ENCODE measurements around the gene SLC25A17. TPM values are rescaled to one million over a fixed set of nuclear protein-coding genes. Genes with fewer than 3 reads are reported as not detected.
A peak's percentile ranks its signal among the peaks of the same experiment; 100 is the strongest.
"Not testable (repeated sequence)": the region's sequence is repeated elsewhere in the genome, so short reads cannot be mapped to it uniquely, and the experiment has no call there.

Gene SLC25A17
- total RNA-seq, 1 donor = 25.8 TPM

- H3K4me3 ChIP-seq (ENCODE audit: low read depth, low read length) = peak within 1 kb of the TSS; percentile 99
- TF ChIP-seq CTCF (IDR thresholded peaks at IDR 0.05; ENCODE audit: insufficient read depth, low read length) = peak; percentile 25
- peak; percentile 97 for DNase-seq (ENCODE audit: low read depth)
Observed at GRCh38 chr22:40856513-40857308, 37.6 kb upstream of the SLC25A17 start, which contains the start of the genes ST13 and XPNPEP3. ST13 (minus strand) TSS chr22:40856639; CDS start chr22:40856540, 99 bp downstream. XPNPEP3 (plus strand) TSS chr22:40857148; CDS start chr22:40857182, 34 bp downstream.

GRCh38 chr22:40855979-40856512 is 36.9 kb upstream of the SLC25A17 start:
- TF ChIP-seq CTCF (IDR thresholded peaks at IDR 0.05; ENCODE audit: insufficient read depth, low read length) = no peak
- peak; percentile 28 for DNase-seq (ENCODE audit: low read depth)
- H3K4me3 ChIP-seq (ENCODE audit: low read depth, low read length) = peak overlapping the region; percentile 99

GRCh38 chr22:40855071-40855978 is 36.2 kb upstream of the SLC25A17 start:
- no peak for TF ChIP-seq CTCF (IDR thresholded peaks at IDR 0.05; ENCODE audit: insufficient read depth, low read length)
- DNase-seq (ENCODE audit: low read depth) = peak; percentile 36
- H3K4me3 ChIP-seq (ENCODE audit: low read depth, low read length) = peak overlapping the region; percentile 99

- H3K4me3 ChIP-seq (ENCODE audit: low read depth, low read length) = peak overlapping the region; percentile 99
- no peak for TF ChIP-seq CTCF (IDR thresholded peaks at IDR 0.05; ENCODE audit: insufficient read depth, low read length)
- no peak for DNase-seq (ENCODE audit: low read depth)
Observed at GRCh38 chr22:40853961-40854360, 34.8 kb upstream of the SLC25A17 start.

GRCh38 chr22:40853333-40853732 is 34.2 kb upstream of the SLC25A17 start:
- no peak for DNase-seq (ENCODE audit: low read depth)
- no peak for TF ChIP-seq CTCF (IDR thresholded peaks at IDR 0.05; ENCODE audit: insufficient read depth, low read length)
- peak overlapping the region; percentile 1 for H3K4me3 ChIP-seq (ENCODE audit: low read depth, low read length)

GRCh38 chr22:40845816-40846215 is 26.7 kb upstream of the SLC25A17 start:
- DNase-seq (ENCODE audit: low read depth) = not testable (repeated sequence)

More at GRCh38 chr22:40845816-40846215, 26.7 kb upstream of the SLC25A17 start:
- H3K4me3 ChIP-seq (ENCODE audit: low read depth, low read length) = not testable (repeated sequence)
